Stimulated activated CD8-positive, alpha-beta memory T cell treated with anti-CD3 and anti-CD28 coated beads, Interleukin-2, amount 100 ng/mL, for 1 hour (primary cell): ENCODE data around the gene SMTN.
A peak's percentile ranks its signal among the peaks of the same experiment; 100 is the strongest.
"Not testable (repeated sequence)": the region's sequence is repeated elsewhere in the genome, so short reads cannot be mapped to it uniquely, and the experiment has no call there.

ENCODE experiments used
- DNase-seq, 2 donors: peaks; one replicate each; pipeline ENCODE4 v3.0.0-alpha.2; 2020; ENCODE audit warnings: low read depth in 2 of 2

SMTN gene

GRCh38 chr22:31073125-31073524 is 8.0 kb upstream of the SMTN start:
- not testable (repeated sequence) for DNase-seq

- not testable (repeated sequence) for DNase-seq
These were observed 7.5 kb upstream of the SMTN start for GRCh38 chr22:31073545-31074145.

- no peak for DNase-seq
These were observed 5.2 kb upstream of the SMTN start for GRCh38 chr22:31075961-31076360.

GRCh38 chr22:31077681-31078080 is 3.4 kb upstream of the SMTN start:
- no peak for DNase-seq

- DNase-seq = not testable (repeated sequence)
These were observed 2.7 kb upstream of the SMTN start for GRCh38 chr22:31078389-31078788.

- DNase-seq = no peak
These were observed 1.9 kb upstream of the SMTN start for GRCh38 chr22:31079095-31079642.

GRCh38 chr22:31080164-31080847 is 812 bp upstream of the SMTN start:
- no peak for DNase-seq

- DNase-seq = no peak
These were observed 966 bp downstream of the SMTN start for GRCh38 chr22:31081963-31082605.

GRCh38 chr22:31082606-31083376 is 1.7 kb downstream of the SMTN start:
- no peak for DNase-seq

GRCh38 chr22:31083377-31083768 is 2.3 kb downstream of the SMTN start:
- no peak for DNase-seq

GRCh38 chr22:31083923-31084810 is 3.0 kb downstream of the SMTN start:
- no peak for DNase-seq

GRCh38 chr22:31084811-31085492 is 3.8 kb downstream of the SMTN start:
- peak; percentile 72 to 78 for DNase-seq

GRCh38 chr22:31085493-31085824 is 4.3 kb downstream of the SMTN start:
- no peak for DNase-seq

GRCh38 chr22:31085928-31086327 is 4.8 kb downstream of the SMTN start:
- DNase-seq = no peak

- no peak for DNase-seq
These were observed 5.7 kb downstream of the SMTN start for GRCh38 chr22:31086703-31087330.

GRCh38 chr22:31087744-31088215 is 6.7 kb downstream of the SMTN start:
- DNase-seq = no peak

- DNase-seq = no peak
These were observed 7.3 kb downstream of the SMTN start for GRCh38 chr22:31088233-31088986.

- no peak for DNase-seq
These were observed 8.3 kb downstream of the SMTN start for GRCh38 chr22:31089160-31090100.
